NOMO-1 treated with dmso at 0.1 percent for 144 hours (cell line): Measurements from ENCODE around the gene ITM2B.

Experiments
- DNase-seq: peaks from one replicate; lab custom pipeline; 2025; ENCODE audit not compliant: unreplicated experiment; lab: John Stamatoyannopoulos, UW

The ITM2B gene

GRCh38 chr13:48255954-48256353, 22.9 kb downstream of the ITM2B start:
- no peak for DNase-seq

GRCh38 chr13:48258002-48258401, 25.0 kb downstream of the ITM2B start:
- no peak for DNase-seq

GRCh38 chr13:48258430-48258829, 25.4 kb downstream of the ITM2B start:
- no peak for DNase-seq

GRCh38 chr13:48260970-48261369, 28.0 kb downstream of the ITM2B start:
- no peak for DNase-seq

- no peak for DNase-seq
Measured at GRCh38 chr13:48263196-48263595, 30.2 kb downstream of the ITM2B start.

- no peak for DNase-seq
Measured at GRCh38 chr13:48264058-48264457, 31.1 kb downstream of the ITM2B start.

- DNase-seq, result no peak
Measured at GRCh38 chr13:48265217-48265815, 32.3 kb downstream of the ITM2B start.

- no peak for DNase-seq
Measured at GRCh38 chr13:48266150-48266549, 33.1 kb downstream of the ITM2B start.

GRCh38 chr13:48266701-48267639, 34.0 kb downstream of the ITM2B start:
- DNase-seq, result no peak

- no peak for DNase-seq
Measured at GRCh38 chr13:48268019-48268418, 35.0 kb downstream of the ITM2B start.

- DNase-seq, result no peak
Measured at GRCh38 chr13:48273346-48273745, 40.3 kb downstream of the ITM2B start.

GRCh38 chr13:48275507-48275906, 42.5 kb downstream of the ITM2B start:
- no peak for DNase-seq

GRCh38 chr13:48278806-48279205, 45.8 kb downstream of the ITM2B start:
- no peak for DNase-seq

- DNase-seq, result no peak
Measured at GRCh38 chr13:48281556-48281955, 48.5 kb downstream of the ITM2B start.

GRCh38 chr13:48291730-48292129, 58.7 kb downstream of the ITM2B start:
- DNase-seq, result no peak

GRCh38 chr13:48292650-48293049, 59.6 kb downstream of the ITM2B start:
- no peak for DNase-seq

GRCh38 chr13:48294653-48295052, 61.6 kb downstream of the ITM2B start:
- no peak for DNase-seq

- DNase-seq, result no peak
Measured at GRCh38 chr13:48295271-48295670, 62.3 kb downstream of the ITM2B start.

GRCh38 chr13:48296528-48296927, 63.5 kb downstream of the ITM2B start:
- DNase-seq, result no peak

- DNase-seq, result no peak
Measured at GRCh38 chr13:48297131-48297786, 64.3 kb downstream of the ITM2B start.

- no peak for DNase-seq
Measured at GRCh38 chr13:48299591-48299990, 66.6 kb downstream of the ITM2B start.

GRCh38 chr13:48302871-48303358, 69.9 kb downstream of the ITM2B start:
- no peak for DNase-seq
